H9 (cell line): Measurements from ENCODE around the gene INTS12. TPM values are rescaled to one million over a fixed set of nuclear protein-coding genes. Genes with fewer than 3 reads are reported as not detected.
A peak's percentile ranks its signal among the peaks of the same experiment; 100 is the strongest.

Experiments used
- DNase-seq: peaks from one replicate; pipeline ENCODE4 v3.0.0-alpha.2; 2017
- H2AFZ ChIP-seq: one replicate; pipeline ENCODE4 v1.6.1; 2013; ENCODE audit warnings: mild to moderate bottlenecking, low read length, control low read depth, moderate library complexity
- H2AK5ac ChIP-seq: 2 replicates; pipeline ENCODE4 v1.6.1; 2013; ENCODE audit warnings: low read length, control low read depth, mixed read lengths; ENCODE audit not compliant: insufficient read length
- H2BK120ac ChIP-seq: one replicate; pipeline ENCODE4 v1.6.1; 2013; ENCODE audit warnings: low read depth, mild to moderate bottlenecking, low read length, control low read depth, inconsistent platforms; ENCODE audit not compliant: poor library complexity, severe bottlenecking
- H2BK12ac ChIP-seq: 2 replicates; pipeline ENCODE4 v1.6.1; 2013; ENCODE audit warnings: low read length, control low read depth, mixed read lengths, low read depth; ENCODE audit not compliant: insufficient read length
- H2BK15ac ChIP-seq: 2 replicates; pipeline ENCODE4 v1.6.1; 2013; ENCODE audit warnings: low read depth, low read length, control low read depth
- H2BK20ac ChIP-seq: one replicate; pipeline ENCODE4 v1.6.1; 2013; ENCODE audit warnings: low read depth, mild to moderate bottlenecking, low read length, control low read depth, inconsistent platforms; ENCODE audit not compliant: poor library complexity, severe bottlenecking
- H2BK5ac ChIP-seq: 2 replicates; pipeline ENCODE4 v1.6.1; 2013; ENCODE audit warnings: low read length, control low read depth, mixed read lengths; ENCODE audit not compliant: insufficient read length
- H3K14ac ChIP-seq: 2 replicates; pipeline ENCODE4 v1.6.1; 2013; ENCODE audit warnings: low read length, control low read depth; ENCODE audit not compliant: insufficient read depth
- H3K18ac ChIP-seq: 2 replicates; pipeline ENCODE4 v1.6.1; 2013; ENCODE audit warnings: low read depth, mild to moderate bottlenecking, mixed read lengths, low read length, control low read depth; ENCODE audit not compliant: insufficient read length
- H3K23ac ChIP-seq: 2 replicates; pipeline ENCODE4 v1.6.1; 2013; ENCODE audit warnings: low read length, control low read depth, mixed read lengths, low read depth; ENCODE audit not compliant: insufficient read length
- H3K23me2 ChIP-seq: 2 replicates; pipeline ENCODE4 v1.6.1; 2013; ENCODE audit warnings: low read depth, mild to moderate bottlenecking, mixed read lengths, low read length, control low read depth; ENCODE audit not compliant: insufficient read length, poor library complexity, severe bottlenecking
- H3K27ac ChIP-seq: 2 replicates; pipeline ENCODE4 v1.5.1; 2013; ENCODE audit warnings: low read length, control low read depth, mixed read lengths, low read depth; ENCODE audit not compliant: insufficient read length
- H3K27me3 ChIP-seq: 2 replicates; pipeline ENCODE4 v1.6.1; 2013; ENCODE audit warnings: low read length, control low read depth, inconsistent platforms; ENCODE audit not compliant: insufficient read depth
- H3K4ac ChIP-seq: 2 replicates; pipeline ENCODE4 v1.6.1; 2013; ENCODE audit warnings: low read depth, mild to moderate bottlenecking, control low read depth, inconsistent platforms, low read length, moderate library complexity
- H3K4me1 ChIP-seq: 2 replicates; pipeline ENCODE4 v1.6.1; 2013; ENCODE audit warnings: low read length, control low read depth, inconsistent platforms; ENCODE audit not compliant: insufficient read depth
- H3K4me2 ChIP-seq: 2 replicates; pipeline ENCODE4 v1.6.1; 2013; ENCODE audit warnings: low read length, control low read depth, mixed read lengths; ENCODE audit not compliant: insufficient read length, insufficient read depth
- H3K56ac ChIP-seq: 2 replicates; pipeline ENCODE4 v1.6.1; 2013; ENCODE audit warnings: low read depth, mild to moderate bottlenecking, mixed read lengths, low read length, control low read depth; ENCODE audit not compliant: insufficient read length
- H3K79me1 ChIP-seq: 2 replicates; pipeline ENCODE4 v1.6.1; 2013; ENCODE audit warnings: low read depth, mild to moderate bottlenecking, moderate library complexity, low read length, control low read depth, inconsistent platforms; ENCODE audit not compliant: insufficient read depth, poor library complexity, severe bottlenecking
- H3K79me2 ChIP-seq: 2 replicates; pipeline ENCODE4 v1.6.1; 2013; ENCODE audit warnings: low read length, control low read depth, inconsistent platforms; ENCODE audit not compliant: insufficient read depth
- H3K9ac ChIP-seq: 2 replicates; pipeline ENCODE4 v1.6.1; 2013; ENCODE audit warnings: low read length, control low read depth, mixed read lengths; ENCODE audit not compliant: insufficient read length; ENCODE audit errors: extremely low read depth
- H3K9me3 ChIP-seq: one replicate; pipeline ENCODE4 v1.6.1; 2013; ENCODE audit warnings: low read depth, low read length, inconsistent platforms; ENCODE audit not compliant: control insufficient read depth
- H3T11ph ChIP-seq: one replicate; pipeline ENCODE4 v1.6.1; 2013; ENCODE audit warnings: mild to moderate bottlenecking, low read length, control low read depth, inconsistent platforms
- H4K20me1 ChIP-seq: one replicate; pipeline ENCODE4 v1.6.1; 2013; ENCODE audit not compliant: control insufficient read depth, insufficient read length, insufficient read depth
- H4K5ac ChIP-seq: 2 replicates; pipeline ENCODE4 v1.6.1; 2013; ENCODE audit warnings: low read depth, mild to moderate bottlenecking, mixed read lengths, low read length, control low read depth; ENCODE audit not compliant: insufficient read length
- H4K8ac ChIP-seq: replicated peaks from 2 replicates; pipeline ENCODE4 v1.6.1; 2013; ENCODE audit warnings: low read length, control low read depth, mixed read lengths, low read depth; ENCODE audit not compliant: insufficient read length
- H4K91ac ChIP-seq: 2 replicates; pipeline ENCODE4 v1.6.1; 2013; ENCODE audit warnings: low read depth, mild to moderate bottlenecking, moderate library complexity, mixed read lengths, low read length, control low read depth; ENCODE audit not compliant: insufficient read length
- H3K27ac Mint-ChIP-seq, 3 experiments: 2 replicates in 2 of 3; 3 replicates in 1 of 3; pipeline ENCODE4 v1.8.0; 2020 to 2021; ENCODE audit warnings: mixed read lengths in 3 of 3, mild to moderate bottlenecking in 1 of 3, moderate library complexity in 1 of 3
- H3K27me3 Mint-ChIP-seq: 2 replicates; pipeline ENCODE4 v1.8.0; 2021; ENCODE audit warnings: low read depth, mild to moderate bottlenecking, moderate library complexity, mixed read lengths
- H3K36me3 Mint-ChIP-seq, 3 experiments: 2 replicates in 2 of 3; 3 replicates in 1 of 3; pipeline ENCODE4 v1.8.0; 2020 to 2021; ENCODE audit warnings: low read depth in 3 of 3, mixed read lengths in 3 of 3; ENCODE audit not compliant: insufficient read depth in 1 of 3
- H3K4me1 Mint-ChIP-seq, 2 experiments: 2 replicates each; pipeline ENCODE4 v1.8.0; 2020; ENCODE audit warnings: mixed read lengths in 2 of 2
- H3K4me3 Mint-ChIP-seq, 2 experiments: 2 replicates in 1 of 2; 3 replicates in 1 of 2; pipeline ENCODE4 v1.8.0; 2020 to 2021; ENCODE audit warnings: mild to moderate bottlenecking in 2 of 2, mixed read lengths in 2 of 2, moderate library complexity in 1 of 2
- H3K9me3 Mint-ChIP-seq, 2 experiments: 2 replicates in 1 of 2; 3 replicates in 1 of 2; pipeline ENCODE4 v1.8.0; 2020; ENCODE audit warnings: mild to moderate bottlenecking in 2 of 2, mixed read lengths in 2 of 2, moderate library complexity in 1 of 2
- CTCF ChIP-seq: fragments of 200-600 bp; sonication (generic); conservative IDR thresholded peaks from 3 replicates; pipeline ENCODE4 v1.8.0; 2021; ENCODE audit warnings: antibody characterized with exemption, mild to moderate bottlenecking
- WGBS: extraction: QIAGEN DNeasy Blood & Tissue Kit; methylation state at CpG from one replicate; pipeline ENCODE4 v1.1.7; 2013; ENCODE audit warnings: missing lambda C conversion rate, low lambda C conversion rate, mixed read lengths; ENCODE audit not compliant: insufficient read length; ENCODE audit errors: extremely low coverage; 5-methylcytosine and 5-hydroxymethylcytosine counted together
- total RNA-seq: library from RNA; stranded (reverse); gene quantifications from 2 replicates; pipeline ENCODE4 v1.2.1, GENCODE V29; 2021

INTS12 gene
- total RNA-seq, 1 experiment from 2014 or later, result 15.6 TPM

DNA sequence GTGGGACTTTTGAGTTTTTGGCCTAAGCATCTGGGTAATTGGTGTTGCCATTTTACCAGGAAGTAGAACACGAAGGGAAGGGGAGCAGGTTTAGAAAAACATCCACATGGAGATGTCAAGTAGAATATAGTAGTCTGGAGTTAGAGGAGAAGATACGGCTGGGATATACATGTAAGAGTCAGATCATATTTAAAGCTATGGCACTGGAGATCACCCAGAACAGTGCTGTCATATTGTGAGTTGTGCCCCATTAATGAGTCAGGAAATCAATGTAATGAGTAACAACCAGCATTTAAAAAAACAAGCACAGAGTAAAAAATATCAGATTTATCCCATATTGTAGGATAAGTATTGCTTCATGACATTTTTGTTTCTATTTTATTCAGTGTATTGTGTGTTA lies 4.3 kb upstream of the INTS12 start:
- no peak overlapping the region for H2AK5ac ChIP-seq
- no peak overlapping the region for H4K8ac ChIP-seq
- no peaks in the 10 kb centered on the region for H4K20me1 ChIP-seq
- H3T11ph ChIP-seq, result no peak overlapping the region
- H2BK120ac ChIP-seq, result no peak overlapping the region
- no peak overlapping the region for H3K14ac ChIP-seq
- no peak for DNase-seq
- no peak overlapping the region for H2BK12ac ChIP-seq
- H3K18ac ChIP-seq, result no peak overlapping the region
- H2BK20ac ChIP-seq, result no peak overlapping the region
- H3K4me2 ChIP-seq, result no peak overlapping the region
- H2BK5ac ChIP-seq, result no peak overlapping the region
- no peak overlapping the region for H3K9ac ChIP-seq
- H2BK15ac ChIP-seq, result no peak overlapping the region
- peaks cover 6 to 7% of the 10 kb centered on the region in 2 experiments; a peak in 3 of 5 replicates for H3K9me3 Mint-ChIP-seq
- H3K27me3 ChIP-seq, result no peaks in the 10 kb centered on the region
- H3K4me1 Mint-ChIP-seq, result peaks cover 4 to 5% of the 10 kb centered on the region in 2 experiments
- H3K79me1 ChIP-seq, result no peaks in the 10 kb centered on the region
- no peak overlapping the region for H3K27ac ChIP-seq
- H3K9me3 ChIP-seq, result no peaks in the 10 kb centered on the region
- 0 out of 7 replicates have a peak overlapping the region, but pooled peaks of 1 of the 3 experiments have one; percentile 18 for H3K27ac Mint-ChIP-seq
- no peak overlapping the region for H2AFZ ChIP-seq
- H3K56ac ChIP-seq, result no peak overlapping the region
- H3K4ac ChIP-seq, result no peak overlapping the region
- no peak overlapping the region for H3K23ac ChIP-seq
- H4K91ac ChIP-seq, result no peak overlapping the region
- no peaks in the 10 kb centered on the region for H3K4me1 ChIP-seq
- no peak overlapping the region for H3K4me3 Mint-ChIP-seq
- H3K79me2 ChIP-seq, result no peaks in the 10 kb centered on the region; the same call in 1 of the 2 replicates
- H3K23me2 ChIP-seq, result peaks cover 7% of the 10 kb centered on the region
- H4K5ac ChIP-seq, result no peak overlapping the region
- no peaks in the 10 kb centered on the region for H3K27me3 Mint-ChIP-seq
- H3K36me3 Mint-ChIP-seq, result peaks cover 6 to 13% (median 7%) of the 10 kb centered on the region in 3 experiments
- no CpG with 5 or more reads among the region's 2 CpGs for WGBS
- no peak for TF ChIP-seq CTCF
